ENCODE results near the gene JMJD1C. TPM values are rescaled to one million over a fixed set of nuclear protein-coding genes. Genes with fewer than 3 reads are reported as not detected.
"Not testable (repeated sequence)": the region's sequence is repeated elsewhere in the genome, so short reads cannot be mapped to it uniquely, and the experiment has no call there.

JMJD1C gene
- total RNA-seq, 1 donor from 2014 or later: 61.4 TPM

GRCh38 chr10:63235136-63235535, 230.6 kb downstream of the JMJD1C start:
- intact Hi-C loops (cut with micrococcal nuclease): not testable (repeated sequence)

GRCh38 chr10:63229161-63229560, 236.6 kb downstream of the JMJD1C start:
- intact Hi-C loops (cut with micrococcal nuclease): loop anchor here (5.0 kb wide), 2 partner anchors 478 to 1237 kb away; no protein-coding TSS in a partner anchor

GRCh38 chr10:63228237-63228636, 237.5 kb downstream of the JMJD1C start:
- intact Hi-C loops (cut with micrococcal nuclease): loop anchor here (5.0 kb wide), 2 partner anchors 479 to 1236 kb away; no protein-coding TSS in a partner anchor

GRCh38 chr10:63227207-63227895, 238.4 kb downstream of the JMJD1C start:
- intact Hi-C loops (cut with micrococcal nuclease): loop anchor here (1.0 to 5.0 kb wide), 5 partner anchors 9 to 1235 kb away; no protein-coding TSS in a partner anchor

- intact Hi-C loops (cut with micrococcal nuclease): loop anchor here (2.0 kb wide), 2 partner anchors 51 to 405 kb away; no protein-coding TSS in a partner anchor
Measured at GRCh38 chr10:63224241-63224640, 241.5 kb downstream of the JMJD1C start.

GRCh38 chr10:63221950-63222349, 243.8 kb downstream of the JMJD1C start:
- intact Hi-C loops (cut with micrococcal nuclease): no loop called here

GRCh38 chr10:63219749-63220148, 246.0 kb downstream of the JMJD1C start:
- intact Hi-C loops (cut with micrococcal nuclease): no loop called here

- intact Hi-C loops (cut with micrococcal nuclease): loop anchor here (1.0 kb wide), 7 partner anchors 8 to 503 kb away; no protein-coding TSS in a partner anchor
Measured at GRCh38 chr10:63217120-63217605, 248.6 kb downstream of the JMJD1C start.

- intact Hi-C loops (cut with micrococcal nuclease): no loop called here
Measured at GRCh38 chr10:63214571-63214970, 251.2 kb downstream of the JMJD1C start.

- intact Hi-C loops (cut with micrococcal nuclease): no loop called here
Measured at GRCh38 chr10:63213489-63213888, 252.3 kb downstream of the JMJD1C start.

GRCh38 chr10:63210611-63211196, 255.1 kb downstream of the JMJD1C start:
- intact Hi-C loops (cut with micrococcal nuclease): no loop called here

- intact Hi-C loops (cut with micrococcal nuclease): no loop called here
Measured at GRCh38 chr10:63209705-63210104, 256.1 kb downstream of the JMJD1C start.

- intact Hi-C loops (cut with micrococcal nuclease): no loop called here
Measured at GRCh38 chr10:63208986-63209385, 256.8 kb downstream of the JMJD1C start.

GRCh38 chr10:63206997-63207811, 258.6 kb downstream of the JMJD1C start:
- intact Hi-C loops (cut with micrococcal nuclease): loop anchor here (1.0 to 2.0 kb wide), 2 partner anchors 29 to 32 kb away; no protein-coding TSS in a partner anchor

GRCh38 chr10:63206576-63206975, 259.2 kb downstream of the JMJD1C start:
- intact Hi-C loops (cut with micrococcal nuclease): loop anchor here (1.0 to 2.0 kb wide), 2 partner anchors 30 to 32 kb away; no protein-coding TSS in a partner anchor

GRCh38 chr10:63205421-63205820, 260.4 kb downstream of the JMJD1C start:
- intact Hi-C loops (cut with micrococcal nuclease): no loop called here

- intact Hi-C loops (cut with micrococcal nuclease): no loop called here
Measured at GRCh38 chr10:63204667-63205391, 260.9 kb downstream of the JMJD1C start.

- intact Hi-C loops (cut with micrococcal nuclease): no loop called here
Measured at GRCh38 chr10:63201118-63201517, 264.7 kb downstream of the JMJD1C start.

- intact Hi-C loops (cut with micrococcal nuclease): no loop called here
Measured at GRCh38 chr10:63200431-63200830, 265.3 kb downstream of the JMJD1C start.

- intact Hi-C loops (cut with micrococcal nuclease): no loop called here
Measured at GRCh38 chr10:63199716-63200115, 266.1 kb downstream of the JMJD1C start.

Measured in T-helper 1 cell treated with Interleukin-12 subunit alpha and Interleukin-12 subunit beta and Interleukin-4 antibody, amounts not matched to agents 30 ng/mL and 1 ng/mL, for 36 hours (primary cell).